Measurements from ENCODE around the gene MAD2L2.

Gene MAD2L2

GRCh38 chr1:11674488-11674887 is 6.5 kb downstream of the MAD2L2 start:
- Histone ChIP-seq H3K9ac (ENCODE audit: low read length) (no peak overlapping the region), H3K79me2 (ENCODE audit: insufficient read depth, low read length) (no peaks in the 10 kb centered on the region), H3K4me1 (ENCODE audit: insufficient read depth, low read length, severe bottlenecking) (no peaks in the 10 kb centered on the region), H2AFZ (ENCODE audit: low read length) (no peak overlapping the region), H3K9me2 (ENCODE audit: low read depth, low read length) (no peaks in the 10 kb centered on the region), H3K4me3 (ENCODE audit: low read depth, low read length, poor library complexity, severe bottlenecking) (no peak overlapping the region), H3K36me3 (ENCODE audit: insufficient read depth, low read length) (peaks cover 28% of the 10 kb centered on the region), H4K20me1 (ENCODE audit: insufficient read depth, low read length) (no peaks in the 10 kb centered on the region), H3K27me3 (ENCODE audit: insufficient read depth, low read length) (no peaks in the 10 kb centered on the region), H3K4me2 (ENCODE audit: low read length) (no peak overlapping the region), H3K27ac (ENCODE audit: low read depth, low read length, poor library complexity, severe bottlenecking) (no peak overlapping the region), H3F3A (ENCODE audit: insufficient read depth, low read length) (no peaks in the 10 kb centered on the region), H3K9me3 (ENCODE audit: low read length) (no peaks in the 10 kb centered on the region)
- TF ChIP-seq CTCF (IDR thresholded peaks at IDR 0.05; ENCODE audit: low read length) (no peak), EZH2 (IDR thresholded peaks at IDR 0.05; ENCODE audit: borderline replicate concordance, low read length) (no peak)

GRCh38 chr1:11673089-11673769 is 7.7 kb downstream of the MAD2L2 start:
- H3K9ac ChIP-seq (ENCODE audit: low read length) = no peak overlapping the region
- H3K27me3 ChIP-seq (ENCODE audit: insufficient read depth, low read length) = no peaks in the 10 kb centered on the region

GRCh38 chr1:11671544-11672286 is 9.2 kb downstream of the MAD2L2 start:
- TF ChIP-seq CTCF (IDR thresholded peaks at IDR 0.05; ENCODE audit: low read length) = no peak
- TF ChIP-seq EZH2 (IDR thresholded peaks at IDR 0.05; ENCODE audit: borderline replicate concordance, low read length) = no peak
- Histone ChIP-seq H3K36me3 (ENCODE audit: insufficient read depth, low read length) (peaks cover 28% of the 10 kb centered on the region), H3K4me1 (ENCODE audit: insufficient read depth, low read length, severe bottlenecking) (no peaks in the 10 kb centered on the region), H3K79me2 (ENCODE audit: insufficient read depth, low read length) (no peaks in the 10 kb centered on the region), H3K9ac (ENCODE audit: low read length) (no peak overlapping the region), H2AFZ (ENCODE audit: low read length) (no peak overlapping the region), H3K9me2 (ENCODE audit: low read depth, low read length) (no peaks in the 10 kb centered on the region), H3K4me3 (ENCODE audit: low read depth, low read length, poor library complexity, severe bottlenecking) (no peak overlapping the region), H4K20me1 (ENCODE audit: insufficient read depth, low read length) (no peaks in the 10 kb centered on the region), H3K4me2 (ENCODE audit: low read length) (no peak overlapping the region), H3F3A (ENCODE audit: insufficient read depth, low read length) (no peaks in the 10 kb centered on the region), H3K27ac (ENCODE audit: low read depth, low read length, poor library complexity, severe bottlenecking) (no peak overlapping the region), H3K9me3 (ENCODE audit: low read length) (no peaks in the 10 kb centered on the region), H3K27me3 (ENCODE audit: insufficient read depth, low read length) (no peaks in the 10 kb centered on the region)

More at GRCh38 chr1:11673089-11673769, 7.7 kb downstream of the MAD2L2 start:
- H3K36me3 ChIP-seq (ENCODE audit: insufficient read depth, low read length) = peaks cover 28% of the 10 kb centered on the region
- no peaks in the 10 kb centered on the region for H3K9me2 ChIP-seq (ENCODE audit: low read depth, low read length)
- no peak overlapping the region for H2AFZ ChIP-seq (ENCODE audit: low read length)
- no peak overlapping the region for H3K4me3 ChIP-seq (ENCODE audit: low read depth, low read length, poor library complexity, severe bottlenecking)
- H3K4me1 ChIP-seq (ENCODE audit: insufficient read depth, low read length, severe bottlenecking) = no peaks in the 10 kb centered on the region
- no peaks in the 10 kb centered on the region for H4K20me1 ChIP-seq (ENCODE audit: insufficient read depth, low read length)
- H3K4me2 ChIP-seq (ENCODE audit: low read length) = no peak overlapping the region
- no peak overlapping the region for H3K27ac ChIP-seq (ENCODE audit: low read depth, low read length, poor library complexity, severe bottlenecking)
- no peaks in the 10 kb centered on the region for H3F3A ChIP-seq (ENCODE audit: insufficient read depth, low read length)
- no peaks in the 10 kb centered on the region for H3K79me2 ChIP-seq (ENCODE audit: insufficient read depth, low read length)
- no peaks in the 10 kb centered on the region for H3K9me3 ChIP-seq (ENCODE audit: low read length)
- TF ChIP-seq EZH2 (IDR thresholded peaks at IDR 0.05; ENCODE audit: borderline replicate concordance, low read length) = no peak
- no peak for TF ChIP-seq CTCF (IDR thresholded peaks at IDR 0.05; ENCODE audit: low read length)

Measured in OCI-LY1 (cell line).